GM12892 (cell line): ENCODE data around the gene MAN1A1.

Experiments used
- POLR2A ChIP-seq: IDR thresholded peaks from 2 replicates; pipeline ENCODE4 v1.6.1; 2011; ENCODE audit warnings: low read depth, low read length, control low read depth
- POLR2AphosphoS5 ChIP-seq: IDR thresholded peaks from 2 replicates; pipeline ENCODE4 v1.6.1; 2011; ENCODE audit warnings: low read depth, low read length, control low read depth
- TAF1 ChIP-seq: IDR thresholded peaks from 2 replicates; pipeline ENCODE4 v1.6.1; 2011; ENCODE audit warnings: low read depth, mild to moderate bottlenecking, control low read depth, low read length, borderline replicate concordance

DNA sequence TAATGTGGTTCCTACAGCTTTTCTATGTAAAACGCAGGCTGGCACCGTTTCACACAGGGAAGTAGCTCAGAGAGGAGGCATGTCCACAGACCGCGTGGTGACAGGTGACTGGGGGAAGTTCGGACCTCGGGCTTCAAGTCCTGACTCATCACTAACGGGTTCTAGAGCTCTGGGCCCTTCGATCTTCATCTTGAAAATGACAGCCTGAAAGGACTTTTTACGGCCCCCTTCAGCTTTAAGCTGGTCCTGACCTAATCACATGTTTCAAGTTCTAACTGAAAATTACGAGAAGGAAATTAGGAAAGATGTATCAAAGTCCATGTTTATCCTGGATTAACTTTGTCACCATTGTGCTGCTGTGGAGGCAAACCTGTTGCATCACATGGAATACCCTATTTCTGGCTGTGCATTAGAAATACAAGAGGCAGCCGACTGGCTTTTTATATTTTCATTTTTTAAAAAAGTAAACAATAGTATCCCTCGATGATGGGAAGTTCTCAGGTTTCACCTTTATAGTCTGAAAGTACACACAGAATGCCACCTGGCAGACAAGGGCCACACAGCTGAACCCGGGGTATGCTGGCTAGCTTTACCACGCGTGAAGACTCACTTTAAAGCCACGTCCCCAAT, 2.0 kb downstream of the MAN1A1 start:
- TF ChIP-seq POLR2A (no peak), POLR2AphosphoS5 (no peak), TAF1 (no peak)
